Measurements from ENCODE around the gene LRMDA.

GRCh38 chr10:75773231-75773780, 341.9 kb downstream of the LRMDA start:
- TF ChIP-seq CTCF (IDR thresholded peaks at IDR 0.05) (no peak), POLR2A (IDR thresholded peaks at IDR 0.05) (no peak)
